GM13977 (cell line): ENCODE data around the gene PRKAG2.

Experiments used
- DNase-seq: peaks from one replicate; pipeline ENCODE4 v3.0.0; 2012; ENCODE audit warnings: low spot score
- CTCF ChIP-seq: IDR thresholded peaks from 2 replicates; pipeline ENCODE4 v1.5.1; 2012; ENCODE audit warnings: mild to moderate bottlenecking, control low read depth; ENCODE audit not compliant: insufficient read depth; ENCODE audit errors: extremely low read depth, missing control alignments
- in situ Hi-C: fragments of 300-500 bp; cut with MboI; formaldehyde crosslinking; loops from one replicate; pipeline ENCODE4 v1.12.0; 2022; ENCODE audit warnings: low sequenced_read_pairs, low pct_unique_long_range_greater_than_20kb, mixed read lengths, inconsistent platforms; ENCODE audit not compliant: unreplicated experiment

Gene PRKAG2

GRCh38 chr7:151708610-151709009, 168.3 kb downstream of the PRKAG2 start:
- in situ Hi-C loops, result no loop called here
- TF ChIP-seq CTCF, result no peak
- no peak for DNase-seq

- TF ChIP-seq CTCF, result no peak
- no peak for DNase-seq
- in situ Hi-C loops, result no loop called here
Observed at GRCh38 chr7:151707757-151708156, 169.2 kb downstream of the PRKAG2 start.

GRCh38 chr7:151707105-151707469, 169.8 kb downstream of the PRKAG2 start:
- no peak for TF ChIP-seq CTCF
- in situ Hi-C loops, result no loop called here

GRCh38 chr7:151706277-151707104, 170.4 kb downstream of the PRKAG2 start:
- DNase-seq, result no peak
- TF ChIP-seq CTCF, result no peak
- in situ Hi-C loops, result no loop called here

More at GRCh38 chr7:151707105-151707469, 169.8 kb downstream of the PRKAG2 start:
- no peak for DNase-seq

- in situ Hi-C loops, result no loop called here
- DNase-seq, result peak; percentile 68
- TF ChIP-seq CTCF, result peak; percentile 47
Observed at GRCh38 chr7:151705636-151706276, 171.2 kb downstream of the PRKAG2 start.

- no peak for DNase-seq
Observed at GRCh38 chr7:151704960-151705635, 171.8 kb downstream of the PRKAG2 start.

More at GRCh38 chr7:151704960-151705635, 171.8 kb downstream of the PRKAG2 start:
- in situ Hi-C loops, result no loop called here
- no peak for TF ChIP-seq CTCF
